HG03175 (cell line): ENCODE measurements around the gene HSPBP1.
"Not testable (repeated sequence)": the region's sequence is repeated elsewhere in the genome, so short reads cannot be mapped to it uniquely, and the experiment has no call there.

ENCODE experiments used
- ATAC-seq: cut with Tn5 transposase; IDR thresholded peaks from one replicate; pipeline ENCODE4 v1.9.1; 2021; ENCODE audit warnings: mild to moderate bottlenecking, moderate library complexity; ENCODE audit not compliant: unreplicated experiment

Gene HSPBP1

GRCh38 chr19:55241143-55241934 lies 38.6 kb downstream of the HSPBP1 start:
- ATAC-seq, result no peak

GRCh38 chr19:55240713-55241020 lies 39.2 kb downstream of the HSPBP1 start:
- no peak for ATAC-seq

- no peak for ATAC-seq
These were observed 40.9 kb downstream of the HSPBP1 start for GRCh38 chr19:55239004-55239403.

- ATAC-seq, result no peak
These were observed 41.9 kb downstream of the HSPBP1 start for GRCh38 chr19:55238030-55238429.

- no peak for ATAC-seq
These were observed 46.9 kb downstream of the HSPBP1 start for GRCh38 chr19:55232986-55233385.

GRCh38 chr19:55232286-55232602 lies 47.7 kb downstream of the HSPBP1 start:
- no peak for ATAC-seq

GRCh38 chr19:55231391-55232285 lies 48.3 kb downstream of the HSPBP1 start:
- no peak for ATAC-seq

- no peak for ATAC-seq
These were observed 49.1 kb downstream of the HSPBP1 start for GRCh38 chr19:55230780-55231179.

- ATAC-seq, result no peak
These were observed 49.6 kb downstream of the HSPBP1 start for GRCh38 chr19:55230329-55230728.

GRCh38 chr19:55229789-55230182 lies 50.1 kb downstream of the HSPBP1 start:
- ATAC-seq, result no peak

- no peak for ATAC-seq
These were observed 50.6 kb downstream of the HSPBP1 start for GRCh38 chr19:55229145-55229788.

GRCh38 chr19:55228403-55229031 lies 51.4 kb downstream of the HSPBP1 start, which contains the start of gene TMEM86B:
Gene TMEM86B, minus strand, starts transcription at chr19:55228763. Its CDS starts 22 bp downstream, at chr19:55228741.
- no peak for ATAC-seq

GRCh38 chr19:55228015-55228391 lies 51.9 kb downstream of the HSPBP1 start:
- ATAC-seq, result no peak

GRCh38 chr19:55227241-55228014 lies 52.5 kb downstream of the HSPBP1 start:
- ATAC-seq, result no peak

GRCh38 chr19:55226788-55227187 lies 53.1 kb downstream of the HSPBP1 start:
- no peak for ATAC-seq

GRCh38 chr19:55226273-55226672 lies 53.6 kb downstream of the HSPBP1 start:
- ATAC-seq, result no peak

GRCh38 chr19:55225415-55225958 lies 54.4 kb downstream of the HSPBP1 start:
- no peak for ATAC-seq

GRCh38 chr19:55224679-55225414 lies 55.1 kb downstream of the HSPBP1 start:
- ATAC-seq, result not testable (repeated sequence)

- no peak for ATAC-seq
These were observed 55.8 kb downstream of the HSPBP1 start for GRCh38 chr19:55224038-55224665.
